Left renal pelvis (tissue), 4 donors: ENCODE data around the gene CYP39A1. TPM values are rescaled to one million over a fixed set of nuclear protein-coding genes. Genes with fewer than 3 reads are reported as not detected.
A peak's percentile ranks its signal among the peaks of the same experiment; 100 is the strongest.

Source experiments
- DNase-seq, 4 donors: peaks; one replicate each; pipeline ENCODE4 v3.0.0-alpha.2; 2013; ENCODE audit warnings: low read depth in 4 of 4, low spot score in 3 of 4
- polyA plus RNA-seq, 4 donors: library from polyadenylated mRNA; unstranded; fragments of 120-200 nt; gene quantifications; one replicate each; pipeline ENCODE4 v1.2.1, GENCODE V29; 2013; ENCODE audit not compliant: insufficient read length in 4 of 4

The CYP39A1 gene
- polyA plus RNA-seq, 4 donors, result 8.1 to 13.6 (median 8.7) TPM

GRCh38 chr6:46528961-46529750, 123.5 kb downstream of the CYP39A1 start:
- no peak for DNase-seq

- DNase-seq, result no peak
Measured at GRCh38 chr6:46526607-46527006, 126.0 kb downstream of the CYP39A1 start.

- no peak for DNase-seq
Measured at GRCh38 chr6:46525583-46525982, 127.0 kb downstream of the CYP39A1 start.

- no peak for DNase-seq
Measured at GRCh38 chr6:46521464-46521971, 131.1 kb downstream of the CYP39A1 start.

- no peak for DNase-seq
Measured at GRCh38 chr6:46517202-46517601, 135.4 kb downstream of the CYP39A1 start.

- DNase-seq, result no peak
Measured at GRCh38 chr6:46513533-46513932, 139.1 kb downstream of the CYP39A1 start.

- DNase-seq, result no peak
Measured at GRCh38 chr6:46511320-46511719, 141.3 kb downstream of the CYP39A1 start.

- peak in 1 of 4 donors; percentile 18 for DNase-seq
Measured at GRCh38 chr6:46510651-46511050, 142.0 kb downstream of the CYP39A1 start.

- DNase-seq, result no peak
Measured at GRCh38 chr6:46509981-46510510, 142.6 kb downstream of the CYP39A1 start.

- DNase-seq, result no peak
Measured at GRCh38 chr6:46509063-46509462, 143.6 kb downstream of the CYP39A1 start.

- DNase-seq, result no peak
Measured at GRCh38 chr6:46507426-46507825, 145.2 kb downstream of the CYP39A1 start.

GRCh38 chr6:46505693-46506512, 146.7 kb downstream of the CYP39A1 start:
- DNase-seq, result no peak

GRCh38 chr6:46504242-46504641, 148.4 kb downstream of the CYP39A1 start:
- DNase-seq, result no peak

- DNase-seq, result no peak
Measured at GRCh38 chr6:46502486-46503119, 150.0 kb downstream of the CYP39A1 start.

GRCh38 chr6:46501136-46502089, 151.2 kb downstream of the CYP39A1 start:
- DNase-seq, result no peak

GRCh38 chr6:46500382-46500781, 152.2 kb downstream of the CYP39A1 start:
- no peak for DNase-seq
